Measurements from ENCODE around the gene WNK2.
"Not testable (repeated sequence)": the region's sequence is repeated elsewhere in the genome, so short reads cannot be mapped to it uniquely, and the experiment has no call there.

The WNK2 gene

DNA sequence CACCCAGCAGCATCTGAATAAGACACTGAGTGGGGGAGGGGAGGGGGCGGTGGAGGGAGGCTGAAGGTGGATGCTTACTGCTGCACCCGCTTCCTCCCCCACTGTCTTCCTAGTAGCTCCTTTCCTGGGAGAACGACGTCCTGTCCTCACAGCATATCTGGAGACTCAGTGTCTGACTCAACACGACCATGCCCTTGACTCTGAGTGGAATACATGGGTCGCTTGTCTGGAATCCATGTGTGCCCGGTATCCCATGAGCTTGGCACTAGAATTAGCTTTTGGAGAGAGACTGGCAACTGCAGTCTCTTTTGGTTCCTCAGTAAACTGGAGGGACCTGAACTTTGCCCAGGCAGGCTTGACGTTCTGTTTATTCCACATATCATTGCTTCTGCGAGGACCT is 142.1 kb downstream of the WNK2 start:
- H3K27me3 ChIP-seq (ENCODE audit: low read depth), result no peaks in the 10 kb centered on the region
- in situ Hi-C loops (cut with MboI; ENCODE audit: low sequenced_read_pairs), result no loop called here

DNA sequence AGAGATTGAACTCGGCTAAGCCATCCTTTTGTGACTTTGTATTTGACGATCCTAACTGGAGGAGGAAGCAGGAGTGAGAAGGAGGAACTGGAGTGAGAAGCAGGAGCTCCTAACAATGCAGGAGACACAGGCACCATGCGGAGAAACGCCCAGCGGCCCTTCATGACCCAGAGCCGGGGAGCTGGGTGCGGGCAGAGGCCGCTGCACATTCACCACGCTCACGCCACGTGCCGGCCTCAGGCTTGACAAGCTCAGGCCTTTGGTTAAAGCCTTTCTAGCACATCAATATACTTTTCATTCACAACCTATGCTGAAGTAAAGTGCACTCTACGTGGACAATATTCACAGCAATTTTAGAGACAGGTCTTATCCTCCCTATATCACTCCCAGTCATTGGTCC is 142.7 kb downstream of the WNK2 start:
- Histone ChIP-seq H3K27me3 (ENCODE audit: low read depth) (no peaks in the 10 kb centered on the region), H3K4me3 (no peak overlapping the region), H3K4me1 (peaks cover 5% of the 10 kb centered on the region; the same call in 1 of the 2 replicates), H3K36me3 (replicated peaks) (no peaks in the 10 kb centered on the region), H3K9me3 (no peaks in the 10 kb centered on the region)
- DNase-seq (ENCODE audit: low spot score in 2 of 2), result no peak
- in situ Hi-C loops (cut with MboI; ENCODE audit: low sequenced_read_pairs), result no loop called here

More for the DNA sequence above, 142.1 kb downstream of the WNK2 start:
- Histone ChIP-seq H3K36me3 (replicated peaks) (no peaks in the 10 kb centered on the region), H3K9me3 (no peaks in the 10 kb centered on the region), H3K4me3 (no peak overlapping the region), H3K4me1 (peaks cover 5% of the 10 kb centered on the region; the same call in 1 of the 2 replicates)
- DNase-seq (ENCODE audit: low spot score in 2 of 2), result no peak

DNA sequence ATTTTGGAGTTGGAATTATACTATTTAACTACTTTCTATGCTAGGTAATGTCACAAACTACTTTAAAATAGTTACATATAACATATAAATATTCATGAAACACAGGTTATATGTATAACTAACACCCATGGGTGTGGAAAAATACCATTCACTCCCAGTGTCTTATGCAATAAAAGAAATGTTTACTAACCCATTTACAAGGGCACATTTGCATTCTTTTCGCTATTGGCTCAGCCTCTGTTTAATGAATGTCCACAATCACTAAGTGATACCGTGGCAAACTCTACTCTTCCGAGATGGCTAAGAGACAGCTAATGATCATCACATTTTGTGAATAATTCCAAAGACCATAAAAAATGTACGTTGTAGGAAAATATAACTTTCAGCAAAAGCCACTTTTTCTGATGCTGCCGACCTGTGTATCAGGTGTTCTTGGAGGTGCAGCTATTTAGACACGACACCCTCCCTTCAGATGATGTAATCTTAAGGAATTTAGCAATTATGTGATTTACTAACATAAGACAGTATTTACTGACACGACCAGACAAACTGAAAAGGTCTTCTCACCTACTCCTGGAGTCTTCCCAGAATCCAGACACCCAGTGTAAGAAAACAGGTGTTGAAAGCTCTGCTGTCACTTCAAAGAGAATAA is 145.8 kb downstream of the WNK2 start:
- in situ Hi-C loops (cut with MboI; ENCODE audit: low sequenced_read_pairs), result no loop called here
- no peaks in the 10 kb centered on the region for H3K36me3 ChIP-seq (replicated peaks)
- no peaks in the 10 kb centered on the region for H3K27me3 ChIP-seq (ENCODE audit: low read depth)
- peaks cover 5% of the 10 kb centered on the region; the same call in 1 of the 2 replicates for H3K4me1 ChIP-seq
- no peaks in the 10 kb centered on the region for H3K9me3 ChIP-seq
- no peak overlapping the region for H3K4me3 ChIP-seq
- DNase-seq (ENCODE audit: low spot score in 2 of 2), result no peak

DNA sequence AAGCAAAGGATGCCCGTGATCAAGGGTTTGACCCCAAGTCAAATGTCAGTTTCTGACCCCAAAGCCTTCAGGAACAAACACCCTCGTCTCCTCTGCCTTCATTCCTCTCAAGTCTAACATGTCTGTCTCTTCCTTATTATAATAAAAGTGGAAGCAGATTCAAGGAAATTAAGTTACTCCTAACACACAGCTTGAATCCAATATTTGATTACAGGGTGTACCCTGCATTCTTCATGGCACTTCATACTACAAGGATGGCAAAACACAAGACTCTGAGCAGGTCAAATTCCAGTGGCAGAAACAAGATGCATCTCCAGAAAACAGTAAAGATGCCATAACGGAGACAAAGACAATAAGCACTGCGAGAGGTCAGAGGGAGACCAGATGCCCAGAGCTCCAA is 148.4 kb downstream of the WNK2 start:
- no peaks in the 10 kb centered on the region for H3K27me3 ChIP-seq (ENCODE audit: low read depth)
- in situ Hi-C loops (cut with MboI; ENCODE audit: low sequenced_read_pairs), result no loop called here
- no peak overlapping the region for H3K4me3 ChIP-seq
- H3K36me3 ChIP-seq (replicated peaks), result no peaks in the 10 kb centered on the region
- H3K4me1 ChIP-seq, result peaks cover 5% of the 10 kb centered on the region; the same call in 1 of the 2 replicates
- DNase-seq (ENCODE audit: low spot score in 2 of 2), result no peak
- H3K9me3 ChIP-seq, result no peaks in the 10 kb centered on the region

DNA sequence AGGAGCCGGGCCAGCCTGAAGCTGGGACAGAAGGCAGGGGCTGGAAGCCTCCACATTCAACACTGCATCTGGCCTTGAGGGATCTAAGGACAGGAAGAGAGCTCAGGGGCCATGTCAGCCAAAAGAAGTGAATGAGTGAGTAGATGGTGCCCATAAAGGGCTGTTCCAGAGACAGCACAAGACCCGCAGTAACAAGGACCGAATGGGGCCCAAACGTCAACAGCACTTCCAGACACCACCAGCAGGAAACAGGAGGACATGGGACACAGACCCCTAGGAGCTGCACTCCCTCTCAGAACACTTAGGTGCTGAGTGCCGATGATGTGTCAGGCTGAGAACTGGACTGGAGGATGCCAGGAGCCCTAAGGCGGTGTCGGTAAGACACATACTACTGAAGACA is 152.8 kb downstream of the WNK2 start:
- H3K27me3 ChIP-seq (ENCODE audit: low read depth), result no peaks in the 10 kb centered on the region
- no peaks in the 10 kb centered on the region for H3K4me1 ChIP-seq
- H3K4me3 ChIP-seq, result no peak overlapping the region
- in situ Hi-C loops (cut with MboI; ENCODE audit: low sequenced_read_pairs), result no loop called here
- H3K9me3 ChIP-seq, result peaks cover 16% of the 10 kb centered on the region
- no peaks in the 10 kb centered on the region for H3K36me3 ChIP-seq (replicated peaks)
- DNase-seq (ENCODE audit: low spot score in 2 of 2), result no peak

DNA sequence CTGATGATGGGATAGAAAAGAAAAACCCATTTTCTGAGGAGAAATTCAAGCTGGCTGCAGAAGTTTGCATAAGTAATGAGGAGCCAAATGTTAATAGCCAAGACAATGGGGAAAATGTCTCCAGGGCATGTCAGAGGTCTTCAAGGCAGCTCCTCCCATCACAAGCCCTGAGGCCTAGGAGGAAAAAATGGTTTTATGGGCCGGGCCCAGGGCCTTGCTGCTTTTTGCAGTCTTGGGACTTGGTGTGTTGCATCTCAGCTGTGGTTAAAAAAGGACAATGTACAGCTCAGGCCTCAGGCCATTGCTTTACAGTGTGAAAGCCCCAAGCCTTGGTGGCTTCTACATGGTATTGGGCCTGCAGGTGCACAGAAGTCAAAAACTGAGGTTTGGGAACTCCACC is 154.3 kb downstream of the WNK2 start:
- H3K27me3 ChIP-seq (ENCODE audit: low read depth); H3K36me3 ChIP-seq (replicated peaks); in situ Hi-C loops (cut with MboI; ENCODE audit: low sequenced_read_pairs); H3K4me3 ChIP-seq; H3K4me1 ChIP-seq; DNase-seq (ENCODE audit: low spot score in 2 of 2): not testable (repeated sequence)
- H3K9me3 ChIP-seq, result peaks cover 16% of the 10 kb centered on the region

DNA sequence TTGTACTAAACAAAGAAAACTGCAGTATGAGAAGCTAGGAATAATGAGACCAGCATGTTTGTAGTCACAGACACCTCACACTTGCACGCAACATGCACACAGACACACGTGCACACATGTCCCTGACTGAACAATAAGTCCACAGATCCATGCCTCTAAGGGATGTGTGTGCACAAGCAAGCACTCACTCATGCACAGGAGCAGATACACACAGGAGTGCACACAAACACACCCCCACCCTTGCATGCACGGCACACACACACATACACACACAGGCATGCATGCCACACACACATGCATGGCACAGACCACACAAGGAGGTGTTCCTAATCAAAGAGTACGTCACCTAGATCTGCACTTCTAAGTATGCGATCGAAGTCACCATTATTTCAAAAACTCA is 156.2 kb downstream of the WNK2 start:
- H3K4me1 ChIP-seq, result no peaks in the 10 kb centered on the region
- in situ Hi-C loops (cut with MboI; ENCODE audit: low sequenced_read_pairs), result no loop called here
- no peak for DNase-seq (ENCODE audit: low spot score in 2 of 2)
- peaks cover 16% of the 10 kb centered on the region for H3K9me3 ChIP-seq
- H3K27me3 ChIP-seq (ENCODE audit: low read depth), result no peaks in the 10 kb centered on the region
- H3K4me3 ChIP-seq, result no peak overlapping the region
- H3K36me3 ChIP-seq (replicated peaks), result no peaks in the 10 kb centered on the region

DNA sequence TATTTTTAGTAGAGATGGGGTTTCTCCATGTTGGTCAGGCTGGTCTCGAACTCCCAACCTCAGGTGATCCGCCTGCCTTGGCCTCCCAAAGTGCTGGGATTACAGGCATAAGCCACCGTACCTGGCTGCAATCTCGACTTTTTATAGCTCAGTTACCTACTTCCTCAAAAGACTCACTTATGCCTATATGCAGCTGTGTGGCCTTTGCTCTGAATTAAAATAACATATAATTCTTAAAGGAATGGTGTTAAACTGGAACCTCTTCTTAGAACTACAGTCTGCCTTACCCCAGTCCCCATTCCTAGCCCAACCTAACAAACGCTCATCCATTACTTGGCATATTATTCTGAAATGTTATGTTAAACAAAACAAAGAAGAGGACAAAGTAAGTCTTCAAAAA is 157.9 kb downstream of the WNK2 start:
- in situ Hi-C loops (cut with MboI; ENCODE audit: low sequenced_read_pairs), result not testable (repeated sequence)

DNA sequence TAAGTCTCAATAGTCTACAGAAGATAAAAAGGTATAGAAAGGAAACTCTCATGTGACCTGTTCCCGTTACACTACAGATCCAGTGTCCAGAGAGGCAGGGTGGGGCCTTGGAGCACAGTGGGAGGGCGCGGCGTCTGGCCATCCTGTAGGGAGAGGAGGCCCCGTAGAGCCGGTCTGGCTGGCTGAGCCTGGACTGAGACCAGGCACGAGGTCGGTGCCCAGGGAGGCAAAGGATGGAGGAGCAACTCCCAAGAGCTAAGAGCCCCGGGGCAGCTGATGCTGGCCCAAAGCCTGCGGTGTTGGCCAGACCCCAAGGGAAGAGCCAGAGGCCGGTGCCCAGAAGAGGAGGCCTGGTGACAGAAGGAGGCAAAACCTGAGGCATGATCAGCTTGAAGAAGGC is 158.5 kb downstream of the WNK2 start:
- H3K27me3 ChIP-seq (ENCODE audit: low read depth); H3K4me3 ChIP-seq; in situ Hi-C loops (cut with MboI; ENCODE audit: low sequenced_read_pairs); H3K4me1 ChIP-seq; DNase-seq (ENCODE audit: low spot score in 2 of 2); H3K36me3 ChIP-seq (replicated peaks): not testable (repeated sequence)
- peaks cover 16% of the 10 kb centered on the region for H3K9me3 ChIP-seq

More for the DNA sequence above, 157.9 kb downstream of the WNK2 start:
- DNase-seq (ENCODE audit: low spot score in 2 of 2); H3K27me3 ChIP-seq (ENCODE audit: low read depth); H3K4me1 ChIP-seq; H3K36me3 ChIP-seq (replicated peaks); H3K4me3 ChIP-seq: not testable (repeated sequence)
- H3K9me3 ChIP-seq, result peaks cover 16% of the 10 kb centered on the region

DNA sequence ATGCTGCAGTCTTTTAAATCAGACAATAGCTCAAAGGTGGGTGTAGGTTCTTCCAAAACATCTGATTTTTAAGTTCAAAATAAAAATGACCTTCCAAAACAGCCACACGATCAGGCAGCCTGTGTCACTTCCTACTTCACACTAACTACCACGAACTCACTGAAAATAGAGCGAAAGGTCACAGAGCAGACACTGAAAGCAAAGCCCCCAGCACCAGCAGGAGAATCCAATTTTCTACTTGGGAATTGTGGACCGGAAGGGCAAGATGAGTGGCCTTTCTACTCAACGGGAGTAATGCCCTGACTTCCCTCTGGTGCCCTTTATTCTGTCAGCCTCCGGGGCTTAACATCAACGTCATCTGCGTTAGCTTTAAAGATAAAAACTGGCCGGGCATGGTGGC is 159.7 kb downstream of the WNK2 start:
- no peak overlapping the region for H3K4me3 ChIP-seq
- peaks cover 4% of the 10 kb centered on the region for H3K9me3 ChIP-seq
- H3K27me3 ChIP-seq (ENCODE audit: low read depth), result no peaks in the 10 kb centered on the region
- no peaks in the 10 kb centered on the region for H3K4me1 ChIP-seq
- in situ Hi-C loops (cut with MboI; ENCODE audit: low sequenced_read_pairs), result no loop called here
- no peak for DNase-seq (ENCODE audit: low spot score in 2 of 2)
- no peaks in the 10 kb centered on the region for H3K36me3 ChIP-seq (replicated peaks)

DNA sequence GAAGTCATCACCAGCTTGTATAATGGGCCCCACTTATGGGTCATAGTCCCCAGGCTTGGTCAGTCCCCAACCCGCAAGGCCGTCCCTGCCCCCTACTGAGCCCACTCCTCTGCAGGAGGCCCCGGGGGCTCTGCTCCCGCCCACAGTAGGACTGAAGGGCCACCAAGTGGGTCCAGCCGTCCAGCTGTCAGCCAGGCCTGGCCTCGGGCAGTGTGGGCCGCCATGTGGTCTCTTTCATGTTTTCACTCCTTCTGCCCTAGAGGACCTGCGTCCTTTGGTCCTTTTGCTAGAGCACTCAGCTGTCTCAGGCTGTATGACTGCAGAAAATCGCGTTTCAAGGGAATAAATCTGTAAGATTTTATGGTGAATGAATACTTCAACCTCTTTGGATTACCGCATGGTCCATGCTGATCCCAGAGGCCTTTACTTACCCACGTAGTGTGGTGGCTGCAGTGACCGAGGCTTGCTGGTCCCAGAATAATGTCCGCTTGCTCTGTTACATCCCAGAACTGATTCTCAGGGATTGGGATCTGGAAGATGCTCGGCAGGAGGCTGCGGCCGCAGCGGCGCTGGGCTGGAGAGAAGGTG is 161.8 kb downstream of the WNK2 start:
- Histone ChIP-seq H3K4me1 (no peaks in the 10 kb centered on the region), H3K4me3 (no peak overlapping the region)
- no peak for DNase-seq (ENCODE audit: low spot score in 2 of 2)

DNA sequence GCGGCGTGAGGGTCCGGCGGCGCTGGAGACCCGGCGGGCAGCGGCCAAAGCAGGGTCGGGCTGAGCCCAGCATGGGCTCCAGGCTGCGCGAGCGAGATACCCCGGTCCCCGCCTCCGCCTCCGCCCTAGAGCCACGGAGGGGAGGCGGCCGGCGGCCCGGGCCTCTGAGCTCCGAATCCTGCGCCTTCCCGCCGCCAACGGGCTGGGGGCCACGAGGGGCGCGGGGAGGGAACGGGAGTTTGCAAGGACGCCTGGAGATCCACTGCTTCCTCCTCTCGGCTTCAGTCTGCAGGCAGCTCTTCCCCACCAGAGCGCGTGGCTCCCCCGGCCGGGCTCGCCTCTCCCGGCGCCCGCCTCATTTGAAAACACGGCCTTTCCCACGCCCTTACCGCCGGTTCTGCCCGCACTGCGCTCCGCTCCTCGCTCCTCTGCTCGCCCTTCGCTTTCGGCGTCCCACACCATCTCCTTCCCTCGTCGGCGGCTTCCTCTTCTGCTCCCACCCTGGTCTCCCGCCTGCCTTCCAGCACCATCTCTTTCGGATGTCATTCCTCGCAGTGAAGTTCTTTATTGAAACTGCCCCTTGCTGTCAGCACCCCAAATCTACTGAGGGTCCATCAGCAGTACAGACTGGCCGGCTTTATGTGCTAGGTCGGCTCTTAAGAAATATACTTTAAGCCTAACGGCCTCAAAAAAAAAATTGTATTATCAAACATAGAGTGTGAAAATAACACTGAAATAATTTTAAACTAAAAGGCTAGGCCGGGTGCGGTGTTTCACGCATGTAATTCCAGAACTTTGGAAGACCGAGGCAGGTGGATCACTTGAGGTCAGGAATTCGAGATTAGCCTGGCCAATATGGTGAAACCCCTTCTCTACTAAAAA is 162.5 kb downstream of the WNK2 start:
- H3K36me3 ChIP-seq (replicated peaks), result no peaks in the 10 kb centered on the region
- no peaks in the 10 kb centered on the region for H3K9me3 ChIP-seq
- no peaks in the 10 kb centered on the region for H3K4me1 ChIP-seq
- no peak overlapping the region for H3K4me3 ChIP-seq
- DNase-seq (ENCODE audit: low spot score in 2 of 2), result no peak
- in situ Hi-C loops (cut with MboI; ENCODE audit: low sequenced_read_pairs), result no loop called here
- H3K27me3 ChIP-seq (ENCODE audit: low read depth), result no peaks in the 10 kb centered on the region

More for the DNA sequence above, 161.8 kb downstream of the WNK2 start:
- no peaks in the 10 kb centered on the region for H3K27me3 ChIP-seq (ENCODE audit: low read depth)
- H3K9me3 ChIP-seq, result no peaks in the 10 kb centered on the region
- H3K36me3 ChIP-seq (replicated peaks), result no peaks in the 10 kb centered on the region
- in situ Hi-C loops (cut with MboI; ENCODE audit: low sequenced_read_pairs), result no loop called here

DNA sequence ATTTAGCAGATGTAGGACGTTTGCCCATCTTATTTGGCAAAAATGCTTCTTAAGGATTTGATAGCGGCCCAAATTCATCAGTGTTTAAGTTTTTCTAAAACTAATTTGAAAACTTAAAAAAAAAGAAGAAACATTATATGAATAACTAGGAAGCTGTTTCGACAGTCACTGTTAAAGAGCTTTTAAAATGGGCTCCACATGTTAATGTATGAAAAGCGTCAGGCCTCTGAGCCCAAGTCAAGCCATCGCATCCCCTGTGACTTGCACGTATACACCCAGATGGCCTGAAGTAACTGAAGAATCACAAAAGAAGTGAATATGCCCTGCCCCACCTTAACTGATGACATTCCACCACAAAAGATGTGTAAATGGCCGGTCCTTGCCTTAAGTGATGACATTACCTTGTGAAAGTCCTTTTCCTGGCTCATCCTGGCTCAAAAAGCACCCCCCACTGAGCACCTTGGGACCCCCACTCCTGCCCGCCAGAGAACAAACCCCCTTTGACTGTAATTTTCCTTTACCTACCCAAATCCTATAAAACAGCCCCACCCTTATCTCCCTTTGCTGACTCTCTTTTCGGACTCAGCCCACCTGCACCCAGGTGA is 163.5 kb downstream of the WNK2 start:
- DNase-seq (ENCODE audit: low spot score in 2 of 2); H3K4me1 ChIP-seq; H3K36me3 ChIP-seq (replicated peaks); H3K27me3 ChIP-seq (ENCODE audit: low read depth); H3K9me3 ChIP-seq; H3K4me3 ChIP-seq; in situ Hi-C loops (cut with MboI; ENCODE audit: low sequenced_read_pairs): not testable (repeated sequence)
